Mesenchymal stem cell (in vitro differentiated cells and primary cell): ENCODE data around the gene MDFI.

Experiments used
- DNase-seq: peaks from one replicate; pipeline ENCODE4 v3.0.0-alpha.2; 2013
- H2AFZ ChIP-seq: one replicate; pipeline ENCODE4 v1.6.1; 2013; ENCODE audit warnings: low read depth, mild to moderate bottlenecking, control low read depth, inconsistent platforms, low read length, moderate library complexity
- H2AK5ac ChIP-seq: 2 replicates; pipeline ENCODE4 v1.6.1; 2013; ENCODE audit warnings: low read length, moderate library complexity, mild to moderate bottlenecking, inconsistent platforms; ENCODE audit not compliant: severe bottlenecking
- H2BK120ac ChIP-seq: one replicate; pipeline ENCODE4 v1.6.1; 2013; ENCODE audit warnings: low read depth, mild to moderate bottlenecking, inconsistent platforms, low read length, moderate library complexity
- H2BK12ac ChIP-seq, 2 experiments: one replicate each; pipeline ENCODE4 v1.6.1; 2013; ENCODE audit warnings: inconsistent platforms in 2 of 2, low read length in 2 of 2, mild to moderate bottlenecking in 2 of 2, moderate library complexity in 2 of 2, control low read depth in 1 of 2
- H2BK15ac ChIP-seq: one replicate; pipeline ENCODE4 v1.6.1; 2013; ENCODE audit warnings: mild to moderate bottlenecking, low read depth, inconsistent platforms; ENCODE audit not compliant: poor library complexity, severe bottlenecking
- H2BK5ac ChIP-seq: 2 replicates; pipeline ENCODE4 v1.6.1; 2013; ENCODE audit warnings: low read depth, mild to moderate bottlenecking, low read length, control low read depth, inconsistent platforms; ENCODE audit not compliant: poor library complexity, severe bottlenecking
- H3K14ac ChIP-seq, 2 experiments: one replicate each; pipeline ENCODE4 v1.6.1; 2013; ENCODE audit warnings: inconsistent platforms in 2 of 2, low read length in 2 of 2, control low read depth in 1 of 2, mild to moderate bottlenecking in 1 of 2, moderate library complexity in 1 of 2
- H3K18ac ChIP-seq, 2 experiments: one replicate each; pipeline ENCODE4 v1.6.1; 2013; ENCODE audit warnings: inconsistent platforms in 2 of 2, low read length in 2 of 2, control low read depth in 1 of 2, low read depth in 1 of 2, mild to moderate bottlenecking in 1 of 2
- H3K23ac ChIP-seq, 2 experiments: one replicate each; pipeline ENCODE4 v1.6.1; 2013; ENCODE audit warnings: inconsistent platforms in 2 of 2, low read length in 2 of 2, mild to moderate bottlenecking in 2 of 2, moderate library complexity in 2 of 2, control low read depth in 1 of 2
- H3K27ac ChIP-seq: 2 replicates; pipeline ENCODE4 v1.5.1; 2013; ENCODE audit warnings: mild to moderate bottlenecking, moderate library complexity, low read length, control low read depth, inconsistent platforms; ENCODE audit not compliant: poor library complexity, severe bottlenecking
- H3K27me3 ChIP-seq, 2 experiments: 2 replicates each; pipeline versions ENCODE4 v1.6.1 to v1.7.0; 2013; ENCODE audit warnings: low read length in 2 of 2, mild to moderate bottlenecking in 2 of 2, moderate library complexity in 2 of 2, control low read depth in 1 of 2, inconsistent platforms in 1 of 2; ENCODE audit not compliant: control insufficient read depth in 1 of 2, insufficient read depth in 1 of 2
- H3K36me3 ChIP-seq, 2 experiments: 2 replicates each; pipeline versions ENCODE4 v1.6.1 to v1.7.0; 2013; ENCODE audit warnings: low read length in 2 of 2, control low read depth in 1 of 2, inconsistent platforms in 1 of 2, low read depth in 1 of 2, mild to moderate bottlenecking in 1 of 2; ENCODE audit not compliant: insufficient read depth in 2 of 2, control insufficient read depth in 1 of 2
- H3K4ac ChIP-seq, 2 experiments: one replicate each; pipeline ENCODE4 v1.6.1; 2013; ENCODE audit warnings: inconsistent platforms in 2 of 2, low read length in 2 of 2, mild to moderate bottlenecking in 2 of 2, moderate library complexity in 2 of 2, control low read depth in 1 of 2, low read depth in 1 of 2
- H3K4me1 ChIP-seq: 2 replicates; pipeline ENCODE4 v1.6.1; 2013; ENCODE audit warnings: low read depth, low read length, control low read depth; ENCODE audit not compliant: control insufficient read depth, insufficient read depth
- H3K4me2 ChIP-seq: 2 replicates; pipeline ENCODE4 v1.6.1; 2013; ENCODE audit warnings: low read length, mild to moderate bottlenecking, inconsistent platforms; ENCODE audit not compliant: poor library complexity, severe bottlenecking
- H3K4me3 ChIP-seq, 2 experiments: 2 replicates each; pipeline versions ENCODE4 v1.5.1 to v1.7.0; 2013; ENCODE audit warnings: low read length in 2 of 2, mild to moderate bottlenecking in 2 of 2, control low read depth in 1 of 2, low read depth in 1 of 2; ENCODE audit not compliant: insufficient read depth in 1 of 2
- H3K79me1 ChIP-seq: replicated peaks from 2 replicates; pipeline ENCODE4 v1.6.1; 2013; ENCODE audit warnings: mild to moderate bottlenecking, control low read depth, low read length, inconsistent platforms; ENCODE audit not compliant: poor library complexity, severe bottlenecking
- H3K9ac ChIP-seq: 2 replicates; pipeline ENCODE4 v1.7.0; 2013; ENCODE audit warnings: mild to moderate bottlenecking, low read length, moderate library complexity
- H3K9me3 ChIP-seq: 2 replicates; pipeline ENCODE4 v1.7.0; 2013; ENCODE audit warnings: mild to moderate bottlenecking, low read length; ENCODE audit not compliant: control insufficient read depth
- H4K8ac ChIP-seq: one replicate; pipeline ENCODE4 v1.6.1; 2013; ENCODE audit warnings: inconsistent platforms, mild to moderate bottlenecking, low read length, moderate library complexity
- H4K91ac ChIP-seq: one replicate; pipeline ENCODE4 v1.6.1; 2013; ENCODE audit warnings: mild to moderate bottlenecking, low read length, inconsistent platforms
- WGBS: methylation state at CpG from one replicate; pipeline ENCODE4 v1.1.7; 2013; ENCODE audit warnings: mixed read lengths; 5-methylcytosine and 5-hydroxymethylcytosine counted together

MDFI gene

DNA sequence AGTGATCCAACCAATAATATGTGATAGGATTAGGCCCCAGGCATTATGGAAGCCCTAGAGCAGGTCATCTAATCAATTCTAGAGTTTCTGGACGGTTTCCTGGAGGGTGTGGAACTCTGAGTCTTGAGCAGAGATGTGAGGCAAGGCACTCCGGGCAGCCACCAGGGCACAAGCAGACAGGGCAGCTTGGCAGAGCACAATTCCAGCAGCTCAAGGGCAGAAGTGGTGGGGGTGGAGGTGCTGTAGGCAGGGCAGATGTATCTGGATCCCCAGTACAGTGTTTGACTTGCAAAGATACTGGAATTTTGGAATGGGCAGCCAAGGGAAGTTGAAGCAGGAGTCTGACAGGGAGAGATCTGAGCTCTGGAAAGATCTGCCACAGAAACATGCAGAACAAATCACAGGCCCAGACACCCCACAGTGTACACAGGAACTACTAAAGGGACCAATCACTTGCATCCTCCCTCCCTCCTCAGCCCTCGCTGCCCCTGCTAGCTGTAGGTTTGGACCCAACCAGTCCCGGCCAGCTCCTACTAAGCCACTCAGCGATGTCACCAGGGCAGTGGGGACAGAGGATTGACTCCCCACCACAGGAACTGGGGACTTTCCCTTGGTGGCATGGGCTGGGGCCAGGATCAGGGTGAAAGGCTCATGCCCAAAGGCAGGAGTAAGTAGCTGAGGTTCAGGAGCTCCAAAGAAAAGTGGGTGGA, 50.1 kb downstream of the MDFI start:
- no peak overlapping the region for H3K14ac ChIP-seq
- H3K4me1 ChIP-seq, result peaks cover 34% of the 10 kb centered on the region
- no peak overlapping the region for H3K4me2 ChIP-seq
- H4K91ac ChIP-seq, result peak overlapping the region; percentile 70
- H3K4me3 ChIP-seq, result no peak overlapping the region
- peaks cover 30% of the 10 kb centered on the region for H3K79me1 ChIP-seq
- H3K27me3 ChIP-seq, result no peaks in the 10 kb centered on the region
- no peak overlapping the region for H2BK120ac ChIP-seq
- no peak overlapping the region for H3K4ac ChIP-seq
- H3K9ac ChIP-seq, result peak overlapping the region; percentile 8
- DNase-seq, result no peak
- 88% methylated on average over 5 of the region's 5 CpGs for WGBS
- no peaks in the 10 kb centered on the region for H3K9me3 ChIP-seq
- H3K18ac ChIP-seq, result no peak overlapping the region
- no peak overlapping the region for H2BK5ac ChIP-seq
- no peak overlapping the region for H2BK15ac ChIP-seq
- H2AK5ac ChIP-seq, result no peak overlapping the region
- H4K8ac ChIP-seq, result no peak overlapping the region
- H3K27ac ChIP-seq, result no peak overlapping the region
- no peak overlapping the region for H3K23ac ChIP-seq
- H2AFZ ChIP-seq, result no peak overlapping the region
- H2BK12ac ChIP-seq, result no peak overlapping the region
- peaks cover 16 to 76% of the 10 kb centered on the region in 2 experiments for H3K36me3 ChIP-seq

DNA sequence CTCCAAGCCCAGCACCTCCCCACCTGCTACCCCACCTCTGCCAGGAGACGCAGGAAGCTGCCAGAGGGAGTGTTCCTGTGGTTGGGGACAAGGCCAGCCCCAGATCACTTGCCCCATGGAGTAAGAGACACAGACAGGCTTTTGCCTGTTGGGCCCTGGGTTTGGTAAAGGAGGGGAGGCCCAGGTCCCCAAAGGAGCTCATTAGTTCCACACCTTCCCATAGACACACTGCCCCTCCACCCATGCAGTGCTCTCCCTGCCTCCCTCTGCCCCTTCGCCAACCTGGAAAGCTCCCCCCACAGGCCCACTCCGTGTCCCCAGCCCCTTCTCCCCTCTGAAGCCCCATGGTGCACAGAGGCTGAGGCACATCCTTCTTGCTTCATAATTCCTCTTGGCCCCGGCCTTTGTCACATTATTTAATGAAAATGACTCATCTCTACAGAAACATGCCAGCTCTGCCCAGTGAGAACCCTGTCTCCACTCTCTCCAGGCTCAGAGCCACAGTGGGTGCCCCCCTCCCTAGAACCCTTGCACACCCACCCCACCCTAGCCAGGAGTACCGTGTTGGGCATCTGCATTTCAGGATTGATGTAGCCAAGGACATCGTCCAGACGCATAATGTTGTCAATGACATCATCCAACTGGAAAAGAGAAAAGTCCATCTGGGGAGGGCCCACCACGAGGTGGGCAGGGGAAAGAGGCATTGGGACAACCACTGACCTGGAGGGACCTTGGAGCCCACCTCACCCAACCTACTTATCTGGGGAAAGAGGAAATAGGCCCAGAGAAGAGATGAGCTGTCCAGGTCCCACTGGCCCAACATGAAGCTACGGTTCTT, 51.1 kb downstream of the MDFI start:
- Histone ChIP-seq H2AFZ (no peak overlapping the region), H3K4ac (no peak overlapping the region), H3K18ac (no peak overlapping the region), H3K9ac (no peak overlapping the region), H3K27ac (no peak overlapping the region), H2BK120ac (no peak overlapping the region), H3K36me3 (peaks cover 16 to 68% of the 10 kb centered on the region in 2 experiments), H3K9me3 (no peaks in the 10 kb centered on the region), H3K4me1 (peaks cover 36% of the 10 kb centered on the region), H3K4me2 (no peak overlapping the region), H4K8ac (no peak overlapping the region), H3K23ac (no peak overlapping the region), H2AK5ac (no peak overlapping the region), H3K14ac (no peak overlapping the region), H3K4me3 (no peak overlapping the region), H3K27me3 (no peaks in the 10 kb centered on the region), H4K91ac (no peak overlapping the region), H3K79me1 (peaks cover 37% of the 10 kb centered on the region), H2BK5ac (no peak overlapping the region), H2BK12ac (no peak overlapping the region), H2BK15ac (no peak overlapping the region)
- WGBS, result 79% methylated on average over 8 of the region's 9 CpGs
- peak; percentile 38 for DNase-seq

DNA sequence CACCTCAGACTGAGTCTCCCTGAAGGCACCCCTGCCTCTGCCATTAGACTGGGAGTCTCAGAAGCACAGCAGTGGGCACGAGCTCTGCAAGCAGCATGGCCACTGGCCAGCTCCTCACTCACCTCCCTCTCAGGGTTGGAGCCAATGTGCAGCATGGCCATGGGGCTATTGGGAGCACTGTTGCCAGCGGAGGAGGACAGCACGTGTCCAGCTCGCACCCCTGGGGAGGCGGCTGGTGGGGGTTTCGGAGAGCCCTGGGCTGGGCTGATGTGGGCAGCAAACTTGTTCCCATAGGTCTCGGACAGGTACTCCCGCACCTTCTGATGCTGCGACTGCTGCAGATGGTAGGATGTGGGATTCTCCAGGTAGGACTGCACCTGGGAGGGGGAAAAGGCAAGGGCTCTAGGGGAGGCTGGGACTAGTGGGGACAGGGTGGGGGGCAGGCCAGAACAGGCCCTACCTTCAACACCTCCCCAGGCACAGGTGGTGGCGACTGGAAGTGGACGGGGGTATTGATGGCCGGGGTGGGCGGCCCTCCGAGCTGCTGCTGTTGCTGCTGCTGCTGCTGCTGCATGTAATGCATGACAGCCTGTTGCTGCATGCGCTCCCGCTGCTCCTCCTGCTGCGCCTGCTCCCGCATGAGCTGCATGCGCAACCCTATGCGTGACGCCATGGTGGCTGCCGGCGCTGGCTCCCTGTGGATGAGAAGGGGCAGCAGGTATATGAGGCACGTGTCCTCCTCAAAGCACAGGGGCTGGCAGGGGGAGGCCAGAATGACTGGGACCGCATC, 52.5 kb downstream of the MDFI start:
- no peak for DNase-seq
- 92% methylated on average over 23 of the region's 25 CpGs for WGBS

More for the DNA sequence above, 52.5 kb downstream of the MDFI start:
- Histone ChIP-seq H2AK5ac (no peak overlapping the region), H3K79me1 (peaks cover 42% of the 10 kb centered on the region), H3K18ac (no peak overlapping the region), H4K91ac (peak overlapping the region; percentile 18), H3K14ac (no peak overlapping the region), H3K4me2 (no peak overlapping the region), H3K23ac (no peak overlapping the region), H2AFZ (no peak overlapping the region), H3K27me3 (no peaks in the 10 kb centered on the region), H3K36me3 (peaks cover 11 to 57% of the 10 kb centered on the region in 2 experiments), H3K4me3 (no peak overlapping the region), H2BK15ac (no peak overlapping the region), H3K27ac (no peak overlapping the region), H2BK120ac (no peak overlapping the region), H2BK12ac (no peak overlapping the region), H3K4ac (no peak overlapping the region), H3K4me1 (peaks cover 39% of the 10 kb centered on the region), H2BK5ac (no peak overlapping the region), H4K8ac (no peak overlapping the region), H3K9me3 (no peaks in the 10 kb centered on the region), H3K9ac (no peak overlapping the region)
